GM10847 (cell line): ENCODE data around the gene GAB2.

ENCODE experiments used
- POLR2A ChIP-seq: IDR thresholded peaks from 2 replicates; pipeline ENCODE4 v1.6.1; 2011; ENCODE audit not compliant: insufficient read length; ENCODE audit errors: extremely low read depth

Gene GAB2

GRCh38 chr11:78214331-78215194 lies 203.1 kb downstream of the GAB2 start:
- no peak for TF ChIP-seq POLR2A

DNA sequence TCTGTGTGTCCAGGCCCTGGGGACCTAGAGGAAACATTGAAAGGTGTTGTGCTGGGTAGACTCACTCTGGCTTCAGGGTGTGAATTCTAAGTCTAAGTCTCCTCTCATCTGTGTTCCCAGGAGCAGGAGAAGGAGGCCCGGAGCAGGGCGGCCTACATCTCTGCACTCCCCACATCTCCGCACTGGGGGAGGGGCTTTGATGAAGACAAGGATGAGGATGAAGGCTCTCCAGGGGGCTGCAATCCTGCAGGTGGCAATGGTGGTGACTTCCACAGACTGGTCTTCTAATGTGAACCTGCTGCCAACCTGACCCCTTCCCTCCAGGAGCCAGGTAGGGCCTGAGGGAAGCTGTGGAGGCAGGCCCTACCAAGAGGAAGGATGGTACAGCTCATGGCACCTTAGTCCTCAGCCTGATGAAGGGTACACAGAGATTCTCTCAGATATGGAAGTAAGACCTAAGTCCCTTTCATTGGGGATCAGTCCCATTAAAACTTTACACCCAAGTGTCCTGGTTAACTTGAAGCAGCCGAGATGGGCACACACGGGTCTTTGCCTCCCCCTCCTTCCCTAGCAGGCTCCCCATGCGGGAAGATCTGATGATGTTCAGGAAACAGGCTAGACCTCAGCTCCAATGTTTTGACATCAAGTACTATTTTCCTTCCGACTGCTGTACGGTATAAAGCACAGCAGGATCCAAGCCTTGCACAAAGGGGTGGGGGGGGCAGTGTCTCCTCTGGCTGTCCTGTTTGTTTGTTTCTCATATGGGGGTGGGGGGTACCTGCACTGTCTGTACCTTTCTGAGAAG lies 203.9 kb downstream of the GAB2 start:
- TF ChIP-seq POLR2A: no peak

DNA sequence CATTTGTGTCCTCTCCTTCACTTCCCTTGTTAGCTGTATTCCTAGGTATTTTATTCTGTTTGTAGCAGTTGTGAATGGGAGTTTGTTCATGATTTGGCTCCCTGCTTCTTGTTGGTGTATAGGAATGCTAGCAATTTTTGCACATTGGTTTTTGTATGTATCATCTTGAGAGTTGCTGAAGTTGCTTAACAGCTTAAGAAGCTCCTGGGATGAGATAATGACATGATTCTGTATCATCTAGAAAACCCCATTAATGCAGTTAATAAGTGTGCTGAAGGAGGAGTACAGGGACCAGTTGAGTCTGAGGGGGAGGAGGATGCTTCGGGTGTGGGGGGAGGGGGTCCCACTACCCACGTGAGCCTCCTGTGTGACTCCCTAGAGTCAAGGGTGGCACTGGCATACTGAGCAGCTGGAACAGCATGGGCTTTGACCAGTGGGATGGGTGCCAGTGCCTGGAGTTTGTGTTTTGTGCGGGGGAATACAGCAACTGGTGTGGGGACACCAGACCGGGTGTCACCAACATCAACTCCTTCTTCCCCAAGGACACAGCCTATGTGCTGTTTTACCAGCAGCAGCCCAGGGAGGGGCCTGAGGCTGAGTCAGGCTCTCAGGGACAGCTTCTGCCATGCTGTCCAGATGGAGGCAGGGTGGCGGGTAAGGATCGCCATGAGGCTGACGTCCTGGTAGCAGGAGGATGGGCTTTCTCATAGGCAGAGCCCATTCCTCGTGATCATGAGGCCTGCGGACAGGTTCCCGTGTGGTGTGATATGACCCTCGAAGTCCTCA lies 204.8 kb downstream of the GAB2 start:
- TF ChIP-seq POLR2A: no peak

DNA sequence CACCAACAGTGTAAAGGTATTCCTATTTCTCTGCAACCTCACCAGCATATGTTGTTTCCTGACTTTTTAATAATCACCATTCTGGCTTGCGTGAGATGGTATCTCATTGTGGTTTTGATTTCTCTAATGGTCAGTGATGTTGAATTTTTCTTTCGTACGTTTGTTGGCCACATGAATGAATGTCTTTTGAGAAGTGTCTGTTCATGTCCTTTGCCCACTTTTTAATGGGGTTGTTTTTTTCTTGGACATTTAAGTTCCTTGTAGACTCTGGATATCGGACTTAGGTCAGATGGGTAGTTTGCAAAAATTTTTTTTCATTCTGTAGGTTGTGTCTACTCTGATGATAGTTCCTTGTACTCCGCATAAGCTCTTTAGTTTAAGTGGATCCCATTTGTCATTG lies 206.1 kb downstream of the GAB2 start:
- TF ChIP-seq POLR2A: no peak

- no peak for TF ChIP-seq POLR2A
These were observed 207.5 kb downstream of the GAB2 start for GRCh38 chr11:78210000-78210608.

GRCh38 chr11:78209478-78209877 lies 208.1 kb downstream of the GAB2 start:
- TF ChIP-seq POLR2A: no peak

GRCh38 chr11:78208257-78209165 lies 209.1 kb downstream of the GAB2 start:
- TF ChIP-seq POLR2A: no peak

DNA sequence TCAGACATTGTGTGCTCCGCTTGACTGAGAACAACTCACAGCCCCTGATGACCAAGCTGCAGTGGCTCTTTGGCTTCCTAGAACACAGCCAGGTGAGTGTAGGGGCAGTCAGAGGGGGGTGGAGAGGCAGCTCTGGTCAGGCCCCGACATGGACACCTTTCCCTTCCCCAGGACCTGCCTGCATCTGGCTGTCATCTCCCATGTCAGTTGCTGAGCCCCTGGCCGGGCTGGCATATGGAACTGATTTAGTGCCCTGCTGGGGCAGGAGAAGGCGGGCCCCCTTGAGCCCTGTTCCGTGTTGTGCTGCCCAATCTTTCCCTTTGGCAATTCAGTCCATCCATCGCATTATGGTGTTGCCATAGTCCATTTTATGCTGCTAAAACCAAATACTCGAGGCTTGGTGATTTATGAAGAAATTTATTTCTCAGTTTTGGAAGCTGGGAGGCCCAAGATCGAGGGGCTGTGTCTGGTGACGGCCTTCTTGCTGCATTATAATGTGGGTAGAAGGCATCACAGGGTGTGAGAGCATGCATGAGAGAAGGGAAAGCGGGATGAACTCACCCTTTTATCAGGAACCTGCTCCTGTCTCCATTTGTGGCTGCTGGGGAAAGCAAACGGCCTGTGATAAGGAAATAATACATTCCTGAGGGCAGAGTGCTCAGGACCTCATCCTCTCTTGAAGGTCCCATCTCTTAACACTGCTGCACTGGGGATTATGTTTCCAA lies 209.9 kb downstream of the GAB2 start:
- TF ChIP-seq POLR2A: no peak

- no peak for TF ChIP-seq POLR2A
These were observed 211.9 kb downstream of the GAB2 start for GRCh38 chr11:78205691-78206090.

DNA sequence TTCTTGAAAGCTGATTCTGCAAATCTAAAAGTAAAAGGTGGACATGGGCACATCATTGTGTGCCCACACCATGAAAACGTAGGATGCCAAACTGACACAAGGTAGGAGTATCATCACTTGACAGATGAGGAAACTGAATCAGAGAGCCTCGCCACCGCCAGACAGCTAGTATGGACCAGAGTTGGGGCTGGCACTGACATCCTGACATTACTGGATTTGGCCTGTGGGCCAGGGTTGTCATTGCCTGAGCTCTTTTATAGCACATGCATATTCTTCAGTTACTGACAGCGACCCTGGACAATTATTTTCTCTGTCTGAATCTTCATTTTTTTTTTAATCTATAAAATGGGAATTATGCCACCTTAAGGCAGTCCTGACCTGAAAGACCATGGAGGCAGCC lies 212.4 kb downstream of the GAB2 start:
- TF ChIP-seq POLR2A: no peak

DNA sequence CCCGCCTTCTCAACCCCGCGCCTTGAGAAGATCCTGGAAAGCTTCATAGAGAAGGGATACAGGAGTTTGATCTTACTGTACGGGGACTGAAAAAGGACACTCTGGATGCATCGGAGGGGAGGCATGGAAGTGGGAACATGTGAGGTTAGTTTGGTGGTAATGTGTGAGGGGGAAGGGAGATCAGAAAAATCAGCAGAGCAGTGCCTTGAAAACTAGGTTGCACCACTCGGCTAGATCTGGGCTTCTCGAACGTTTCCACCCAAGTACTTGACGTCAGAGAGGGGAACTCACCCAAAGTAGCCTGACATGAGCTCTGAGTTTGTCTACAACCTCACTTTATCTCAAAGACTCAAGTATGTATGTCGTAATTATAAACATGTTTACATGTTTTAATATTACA lies 214.4 kb downstream of the GAB2 start:
- TF ChIP-seq POLR2A: no peak

GRCh38 chr11:78202733-78203167 lies 214.9 kb downstream of the GAB2 start:
- TF ChIP-seq POLR2A: no peak

DNA sequence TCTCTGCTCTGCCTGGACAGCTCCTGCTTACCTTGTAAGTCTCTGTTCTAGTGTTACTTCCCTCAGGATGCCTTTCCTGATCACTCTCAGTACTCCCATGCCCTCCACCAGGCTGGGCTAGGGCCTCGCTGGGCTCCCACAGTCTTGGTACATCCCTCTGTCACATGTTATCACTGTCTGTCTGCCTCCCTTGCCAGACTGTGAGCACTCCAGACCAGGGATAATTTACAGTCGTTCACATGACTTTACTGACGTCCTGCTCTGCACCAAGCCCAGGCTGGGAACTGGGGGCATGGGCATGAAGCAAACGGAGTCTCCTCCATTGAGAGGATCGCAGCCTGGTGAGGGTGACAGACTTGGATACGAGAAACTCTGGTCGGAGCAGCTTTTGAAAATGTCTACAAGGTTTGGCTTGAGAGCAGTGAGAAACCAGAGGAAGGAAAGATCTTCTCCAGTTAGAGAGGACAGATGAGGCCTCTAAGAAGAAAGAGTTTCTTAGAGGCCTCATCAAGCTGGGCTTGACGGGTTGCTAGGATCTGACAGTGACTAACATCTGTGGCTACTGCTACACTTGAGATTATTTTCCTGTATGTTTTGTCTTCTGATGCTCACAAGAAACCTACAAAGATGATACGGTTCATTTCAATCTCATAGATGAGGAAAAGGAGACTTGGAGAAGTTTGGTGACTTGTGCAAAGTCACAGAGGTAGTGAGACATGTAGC lies 216.4 kb downstream of the GAB2 start:
- TF ChIP-seq POLR2A: no peak
